GM21367 (cell line): ENCODE results near the gene BMP7.

Source experiments
- ATAC-seq: cut with Tn5 transposase; IDR thresholded peaks from one replicate; pipeline ENCODE4 v1.9.1; 2021; ENCODE audit not compliant: unreplicated experiment

Gene BMP7

GRCh38 chr20:57231951-57232428, 34.5 kb downstream of the BMP7 start:
- no peak for ATAC-seq

GRCh38 chr20:57231161-57231560, 35.3 kb downstream of the BMP7 start:
- no peak for ATAC-seq

- no peak for ATAC-seq
Measured at GRCh38 chr20:57230247-57230646, 36.2 kb downstream of the BMP7 start.

GRCh38 chr20:57229490-57229889, 37.0 kb downstream of the BMP7 start:
- ATAC-seq = no peak

- no peak for ATAC-seq
Measured at GRCh38 chr20:57225830-57226229, 40.6 kb downstream of the BMP7 start.

GRCh38 chr20:57225197-57225733, 41.2 kb downstream of the BMP7 start:
- no peak for ATAC-seq

- ATAC-seq = no peak
Measured at GRCh38 chr20:57224641-57225138, 41.8 kb downstream of the BMP7 start.

GRCh38 chr20:57223648-57224489, 42.6 kb downstream of the BMP7 start:
- ATAC-seq = no peak

GRCh38 chr20:57222631-57222950, 43.9 kb downstream of the BMP7 start:
- no peak for ATAC-seq

GRCh38 chr20:57221916-57222630, 44.4 kb downstream of the BMP7 start:
- ATAC-seq = no peak

- ATAC-seq = no peak
Measured at GRCh38 chr20:57220337-57221145, 45.9 kb downstream of the BMP7 start.

- ATAC-seq = no peak
Measured at GRCh38 chr20:57219071-57219677, 47.3 kb downstream of the BMP7 start.

- ATAC-seq = no peak
Measured at GRCh38 chr20:57218489-57218888, 48.0 kb downstream of the BMP7 start.

- no peak for ATAC-seq
Measured at GRCh38 chr20:57217802-57218201, 48.6 kb downstream of the BMP7 start.

GRCh38 chr20:57216669-57217068, 49.8 kb downstream of the BMP7 start:
- no peak for ATAC-seq

- ATAC-seq = no peak
Measured at GRCh38 chr20:57215826-57216471, 50.5 kb downstream of the BMP7 start.

- no peak for ATAC-seq
Measured at GRCh38 chr20:57215426-57215825, 51.0 kb downstream of the BMP7 start.

- no peak for ATAC-seq
Measured at GRCh38 chr20:57214948-57215347, 51.5 kb downstream of the BMP7 start.

GRCh38 chr20:57214427-57214826, 52.0 kb downstream of the BMP7 start:
- ATAC-seq = no peak

- ATAC-seq = no peak
Measured at GRCh38 chr20:57213924-57214323, 52.5 kb downstream of the BMP7 start.
